ENCODE results near the gene MAGI2.
A peak's percentile ranks its signal among the peaks of the same experiment; 100 is the strongest.

Gene MAGI2

GRCh38 chr7:78690174-78690573 lies 763.3 kb downstream of the MAGI2 start:
- no peak for DNase-seq

GRCh38 chr7:78688376-78688775 lies 765.1 kb downstream of the MAGI2 start:
- no peak for DNase-seq

- no peak for DNase-seq
Measured at GRCh38 chr7:78686189-78686588, 767.3 kb downstream of the MAGI2 start.

- DNase-seq: no peak
Measured at GRCh38 chr7:78684201-78684600, 769.3 kb downstream of the MAGI2 start.

- DNase-seq: no peak
Measured at GRCh38 chr7:78683566-78683965, 769.9 kb downstream of the MAGI2 start.

GRCh38 chr7:78679112-78679876 lies 774.2 kb downstream of the MAGI2 start:
- DNase-seq: no peak

GRCh38 chr7:78677391-78677790 lies 776.1 kb downstream of the MAGI2 start:
- DNase-seq: no peak

GRCh38 chr7:78675511-78675910 lies 778.0 kb downstream of the MAGI2 start:
- DNase-seq: no peak

GRCh38 chr7:78673272-78673671 lies 780.2 kb downstream of the MAGI2 start:
- DNase-seq: no peak

- no peak for DNase-seq
Measured at GRCh38 chr7:78662939-78663338, 790.5 kb downstream of the MAGI2 start.

GRCh38 chr7:78649976-78650375 lies 803.5 kb downstream of the MAGI2 start:
- no peak for DNase-seq

- DNase-seq: no peak
Measured at GRCh38 chr7:78649236-78649635, 804.2 kb downstream of the MAGI2 start.

- no peak for DNase-seq
Measured at GRCh38 chr7:78642751-78643150, 810.7 kb downstream of the MAGI2 start.

GRCh38 chr7:78638364-78638763 lies 815.1 kb downstream of the MAGI2 start:
- no peak for DNase-seq

GRCh38 chr7:78636727-78637126 lies 816.7 kb downstream of the MAGI2 start:
- DNase-seq: no peak

GRCh38 chr7:78635026-78635793 lies 818.3 kb downstream of the MAGI2 start:
- DNase-seq: no peak

GRCh38 chr7:78634093-78634492 lies 819.4 kb downstream of the MAGI2 start:
- DNase-seq: no peak

- DNase-seq: peak; percentile 30
Measured at GRCh38 chr7:78620920-78621319, 832.5 kb downstream of the MAGI2 start.

- DNase-seq: no peak
Measured at GRCh38 chr7:78616539-78616938, 836.9 kb downstream of the MAGI2 start.

GRCh38 chr7:78609281-78609680 lies 844.2 kb downstream of the MAGI2 start:
- no peak for DNase-seq

- DNase-seq: no peak
Measured at GRCh38 chr7:78607099-78607498, 846.4 kb downstream of the MAGI2 start.

- DNase-seq: no peak
Measured at GRCh38 chr7:78605119-78605518, 848.3 kb downstream of the MAGI2 start.

GRCh38 chr7:78601728-78602127 lies 851.7 kb downstream of the MAGI2 start:
- no peak for DNase-seq

- DNase-seq: no peak
Measured at GRCh38 chr7:78594156-78594555, 859.3 kb downstream of the MAGI2 start.

Data from hematopoietic multipotent progenitor cell treated with erythropoietin and hydrocortisone succinate and interleukin-3 and kit ligand, for 6 days (in vitro differentiated cells).